Astrocyte of the hippocampus (primary cell): ENCODE results near the gene RNF4.
"Not testable (repeated sequence)": the region's sequence is repeated elsewhere in the genome, so short reads cannot be mapped to it uniquely, and the experiment has no call there.

Experiments used
- DNase-seq: peaks from one replicate; pipeline ENCODE4 v3.0.0; 2011; ENCODE audit warnings: low read depth, low spot score

RNF4 gene

GRCh38 chr4:2468456-2469191 lies at the start of gene RNF4:
TSS of gene RNF4 (plus strand) at chr4:2469106. CDS start at chr4:2490494, 21,388 bp downstream.
- DNase-seq: peak; percentile 98

GRCh38 chr4:2419814-2420213 lies 49.1 kb upstream of the RNF4 start:
- DNase-seq: no peak

GRCh38 chr4:2421928-2422327 lies 47.0 kb upstream of the RNF4 start:
- no peak for DNase-seq

- no peak for DNase-seq
These were observed 45.8 kb upstream of the RNF4 start for GRCh38 chr4:2423066-2423465.

GRCh38 chr4:2423695-2424094 lies 45.2 kb upstream of the RNF4 start:
- DNase-seq: no peak

GRCh38 chr4:2424581-2424980 lies 44.3 kb upstream of the RNF4 start:
- DNase-seq: peak; percentile 53

GRCh38 chr4:2425386-2426068 lies 43.4 kb upstream of the RNF4 start:
- DNase-seq: no peak

GRCh38 chr4:2426069-2426397 lies 42.9 kb upstream of the RNF4 start:
- no peak for DNase-seq

GRCh38 chr4:2426711-2427275 lies 42.1 kb upstream of the RNF4 start:
- no peak for DNase-seq

- DNase-seq: no peak
These were observed 41.2 kb upstream of the RNF4 start for GRCh38 chr4:2427383-2428334.

GRCh38 chr4:2428496-2429213 lies 40.3 kb upstream of the RNF4 start:
- no peak for DNase-seq

- DNase-seq: not testable (repeated sequence)
These were observed 38.8 kb upstream of the RNF4 start for GRCh38 chr4:2429945-2430757.

- no peak for DNase-seq
These were observed 36.9 kb upstream of the RNF4 start for GRCh38 chr4:2432004-2432403.

- DNase-seq: peak; percentile 86
These were observed 35.8 kb upstream of the RNF4 start for GRCh38 chr4:2432991-2433530.

GRCh38 chr4:2433609-2434350 lies 35.1 kb upstream of the RNF4 start:
- no peak for DNase-seq

GRCh38 chr4:2434420-2434819 lies 34.5 kb upstream of the RNF4 start:
- DNase-seq: no peak

GRCh38 chr4:2436301-2436700 lies 32.6 kb upstream of the RNF4 start:
- DNase-seq: peak; percentile 33

GRCh38 chr4:2436761-2437474 lies 32.0 kb upstream of the RNF4 start:
- DNase-seq: no peak
